ENCODE results near the gene PSMA8.
"Not testable (repeated sequence)": the region's sequence is repeated elsewhere in the genome, so short reads cannot be mapped to it uniquely, and the experiment has no call there.

Gene PSMA8

DNA sequence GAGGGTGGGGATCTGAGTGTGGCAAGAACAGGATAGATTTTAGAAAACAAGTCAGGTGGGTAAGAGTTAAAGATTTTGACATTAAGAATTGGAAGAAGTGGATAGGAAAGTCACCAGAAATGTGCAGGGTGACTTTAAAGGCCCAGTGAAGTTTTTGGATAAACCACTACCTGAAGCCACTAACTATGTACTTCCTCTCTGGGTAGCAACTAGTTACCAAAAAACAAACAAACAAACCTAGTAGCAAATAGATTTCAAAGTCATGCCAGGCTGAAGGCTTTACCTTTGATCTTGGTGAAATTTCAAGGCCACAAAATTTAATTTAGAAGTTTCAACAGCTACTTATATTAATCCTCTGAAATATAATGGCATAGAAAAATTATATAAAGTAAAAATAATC is 42.5 kb downstream of the PSMA8 start:
- no peak for DNase-seq

DNA sequence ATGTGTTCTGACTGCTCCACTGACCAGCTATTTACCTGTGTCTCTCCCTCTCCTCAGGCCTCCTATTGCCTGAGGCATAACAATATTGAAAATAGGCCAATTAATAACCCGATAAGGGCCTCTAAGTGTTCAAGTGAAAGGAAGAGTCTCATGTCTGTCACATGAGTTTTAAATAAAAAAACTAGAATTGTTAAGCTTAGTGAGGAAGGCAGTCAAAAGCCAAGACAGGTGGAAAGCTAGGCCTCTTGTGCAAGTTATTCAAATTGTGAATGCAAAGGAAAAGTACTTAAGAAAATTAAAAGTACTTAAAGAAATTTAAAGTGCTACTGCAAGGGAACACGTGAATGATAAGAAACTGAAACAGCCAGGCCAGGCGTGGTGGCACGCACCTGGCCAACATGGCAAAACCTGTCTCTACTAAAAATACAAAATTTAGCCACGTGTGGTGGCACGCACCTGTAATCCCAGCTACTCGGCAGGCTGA is 47.7 kb downstream of the PSMA8 start:
- no peak for DNase-seq

DNA sequence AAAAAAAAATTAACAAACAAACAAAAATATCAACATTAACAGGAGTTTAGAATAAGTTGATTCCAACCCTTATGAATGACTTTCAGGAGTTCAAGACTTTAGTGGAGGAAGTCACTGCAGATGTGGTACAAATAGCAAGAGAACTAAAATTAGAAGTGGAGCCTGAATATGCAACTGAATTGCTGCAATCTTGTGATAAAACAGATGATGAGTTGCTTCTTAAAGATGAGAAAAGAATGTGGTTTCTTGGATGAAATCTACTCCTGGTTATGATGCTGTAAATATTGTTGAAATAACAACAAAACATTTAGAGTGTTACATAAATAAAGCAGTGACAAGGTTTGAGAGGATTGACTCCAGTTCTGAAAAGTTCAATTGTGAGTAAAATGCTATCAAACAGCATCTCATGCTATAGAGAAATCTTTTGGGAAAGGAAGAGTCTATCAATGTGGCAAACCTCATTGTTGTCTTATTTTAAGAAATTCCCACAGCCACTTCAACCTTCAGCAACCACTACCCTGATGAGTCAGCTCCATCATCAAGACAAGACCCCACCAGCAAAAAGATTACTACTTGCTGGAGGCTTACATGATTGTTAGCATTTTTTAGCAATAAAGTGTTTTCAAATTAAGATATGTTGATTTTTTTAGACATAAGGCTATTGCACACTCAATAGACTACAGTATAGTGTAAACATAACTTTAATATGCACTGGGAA is 49.9 kb downstream of the PSMA8 start:
- DNase-seq: no peak

DNA sequence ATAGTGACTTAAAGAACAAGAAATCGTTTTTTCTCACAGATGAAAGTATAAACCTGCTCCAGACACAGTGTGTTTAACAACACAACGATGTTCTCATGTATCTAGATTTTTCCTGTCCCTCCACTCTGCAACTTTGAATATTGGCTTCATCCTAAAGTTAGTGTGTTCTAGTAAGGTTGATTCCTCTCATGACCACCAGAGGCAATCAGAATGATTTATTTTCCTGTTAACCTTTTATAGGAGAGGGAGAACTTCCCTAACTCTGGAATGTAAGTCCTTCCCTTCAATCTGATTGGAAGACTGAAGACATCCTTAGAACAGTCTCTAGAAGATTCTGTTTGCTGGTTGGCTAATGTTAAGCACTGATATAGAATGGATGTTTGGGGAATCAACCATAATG is 51.6 kb downstream of the PSMA8 start:
- no peak for DNase-seq

DNA sequence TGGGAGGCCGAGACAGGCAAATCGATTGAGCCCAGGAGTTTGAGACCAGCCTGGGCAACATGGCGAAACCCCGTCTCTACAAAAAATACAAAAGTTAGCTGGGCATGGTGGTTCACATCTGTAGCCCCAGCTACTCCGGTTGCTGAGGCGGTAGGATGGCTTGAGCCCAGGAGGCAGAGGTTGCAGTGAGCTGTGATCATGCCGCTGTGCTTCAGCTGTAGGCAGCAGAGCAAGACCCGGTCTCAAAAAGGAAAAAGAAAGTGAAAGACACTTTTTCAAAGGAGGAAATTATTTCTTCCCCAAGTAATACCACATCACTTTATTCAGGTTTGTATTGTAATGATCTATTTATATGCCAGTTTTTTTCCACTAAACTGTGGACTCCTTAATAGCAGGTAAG is 56.8 kb downstream of the PSMA8 start:
- DNase-seq: peak; percentile 48

DNA sequence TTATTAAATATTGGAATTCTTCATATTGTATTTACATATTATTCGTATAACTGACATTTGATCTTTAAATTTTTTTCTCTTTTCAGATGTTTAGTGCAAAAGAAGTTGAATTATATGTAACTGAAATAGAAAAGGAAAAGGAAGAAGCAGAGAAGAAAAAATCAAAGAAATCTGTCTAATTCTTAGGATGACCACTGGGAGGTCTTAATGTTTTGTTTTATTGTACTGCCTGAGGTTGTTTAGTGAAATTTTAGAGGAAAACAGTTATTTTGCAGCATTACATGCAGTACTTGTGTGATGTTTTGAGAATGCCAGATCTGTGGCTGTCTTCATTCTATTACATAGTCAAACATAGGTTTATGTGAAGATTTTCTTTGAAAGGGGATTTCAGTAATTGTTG is 58.6 kb downstream of the PSMA8 start:
- no peak for DNase-seq

DNA sequence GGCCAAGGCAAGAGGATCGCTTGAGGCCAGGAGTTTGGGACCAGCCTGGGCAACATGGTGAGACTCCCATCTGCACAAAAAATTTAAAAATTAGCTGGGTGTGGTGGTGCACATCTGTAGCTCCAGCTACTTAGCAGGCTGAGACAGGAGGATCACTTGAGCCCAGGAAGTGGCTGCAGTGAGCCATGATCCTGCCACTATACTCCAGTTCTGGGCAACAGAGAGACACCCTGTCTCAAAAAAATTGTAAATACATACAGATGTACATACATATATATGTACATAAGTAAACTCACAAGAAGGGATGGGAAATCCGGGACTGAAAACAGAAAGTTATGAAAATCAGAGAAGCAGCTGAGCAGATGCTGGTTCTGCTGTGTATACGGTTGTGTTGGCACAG is 62.9 kb downstream of the PSMA8 start:
- DNase-seq: no peak

DNA sequence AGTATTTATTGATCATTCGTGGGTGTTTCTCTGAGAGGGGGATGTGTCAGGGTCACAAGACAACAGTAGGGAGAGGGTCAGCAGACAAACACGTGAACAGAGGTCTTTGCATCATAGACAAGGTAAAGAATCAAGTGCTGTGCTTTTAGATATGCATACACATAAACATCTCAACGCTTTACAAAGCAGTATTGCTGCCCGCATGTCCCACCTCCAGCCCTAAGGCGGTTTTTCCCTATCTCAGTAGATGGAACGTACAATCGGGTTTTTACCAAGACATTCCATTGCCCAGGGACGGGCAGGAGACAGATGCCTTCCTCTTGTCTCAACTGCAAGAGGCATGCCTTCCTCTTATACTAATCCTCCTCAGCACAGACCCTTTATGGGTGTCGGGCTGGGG is 68.3 kb downstream of the PSMA8 start:
- not testable (repeated sequence) for DNase-seq

DNA sequence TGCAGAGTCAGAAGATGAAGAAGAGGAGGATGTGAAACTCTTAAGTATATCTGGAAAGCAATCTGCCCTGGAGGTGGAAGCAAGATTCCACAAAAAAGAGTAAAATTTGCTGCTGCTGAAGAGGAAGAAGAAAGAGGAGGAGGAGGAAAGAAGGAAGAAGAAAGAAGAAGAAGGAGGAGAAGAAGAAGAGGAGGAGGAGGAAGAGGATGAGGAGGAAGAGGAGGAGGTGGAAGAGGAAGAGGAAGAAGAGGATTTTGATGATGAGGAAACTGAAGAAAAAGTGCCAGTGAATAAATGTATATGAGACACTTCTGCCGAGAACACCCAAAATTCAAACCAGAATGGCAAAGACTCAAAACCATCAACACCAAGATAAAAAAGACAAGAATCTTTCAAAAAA is 71.6 kb downstream of the PSMA8 start:
- DNase-seq: no peak

DNA sequence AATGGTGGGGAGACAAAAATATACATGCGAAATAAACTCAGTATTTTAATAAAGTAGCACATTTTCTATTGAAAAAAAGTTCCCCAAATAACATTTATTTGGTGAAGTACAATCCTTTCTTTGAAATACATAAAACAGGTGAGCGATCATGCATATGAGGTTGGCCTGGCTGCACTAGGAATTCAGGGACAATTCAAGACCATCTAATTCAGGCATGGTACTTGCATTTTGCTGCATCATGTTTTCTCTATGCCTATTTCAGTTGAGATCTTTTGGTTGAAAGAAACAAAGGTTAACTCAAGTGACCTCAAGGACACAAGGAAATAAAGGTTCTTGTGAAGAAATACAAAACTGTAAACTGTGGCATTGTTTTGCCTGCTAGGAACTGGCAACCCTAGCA is 72.8 kb downstream of the PSMA8 start:
- no peak for DNase-seq

DNA sequence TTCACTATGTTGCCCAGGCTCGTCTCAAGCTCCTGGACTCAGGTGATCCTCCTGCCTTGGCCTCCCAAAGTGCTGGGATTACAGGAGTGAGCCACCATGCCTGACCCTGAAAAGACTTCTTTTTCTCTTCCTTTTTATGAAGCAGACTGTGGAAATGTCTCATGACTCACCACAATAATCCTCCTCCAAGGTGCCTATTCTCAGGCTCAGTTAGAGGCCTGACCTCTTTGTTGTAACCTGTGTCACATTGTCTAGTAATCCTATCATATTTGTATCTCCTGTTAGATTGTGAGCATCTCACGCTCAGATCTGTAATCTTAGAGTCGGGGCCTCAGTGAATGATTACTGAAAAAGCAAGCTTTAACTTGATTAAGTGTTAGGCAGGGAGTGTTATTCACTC is 74.3 kb downstream of the PSMA8 start:
- DNase-seq: no peak

DNA sequence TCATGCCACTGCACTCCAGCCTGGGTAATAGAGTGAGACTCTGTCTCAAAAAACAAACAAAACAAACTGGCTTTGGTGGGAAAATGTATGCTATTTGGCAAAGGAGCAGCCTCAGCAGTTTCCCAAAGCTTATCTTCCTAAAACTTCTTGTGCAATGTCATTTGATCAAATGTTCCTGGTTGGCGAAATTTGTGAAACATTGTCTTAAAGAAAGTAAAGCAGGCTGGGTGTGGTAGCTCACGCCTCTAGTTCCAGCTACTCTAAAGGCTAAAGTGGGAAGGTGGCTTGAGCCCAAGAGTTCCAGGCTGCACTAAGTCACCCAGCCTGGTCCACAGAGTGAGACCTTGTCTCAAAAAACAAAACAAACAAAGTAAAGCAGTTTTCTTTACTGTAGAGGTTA is 75.3 kb downstream of the PSMA8 start:
- DNase-seq: no peak

DNA sequence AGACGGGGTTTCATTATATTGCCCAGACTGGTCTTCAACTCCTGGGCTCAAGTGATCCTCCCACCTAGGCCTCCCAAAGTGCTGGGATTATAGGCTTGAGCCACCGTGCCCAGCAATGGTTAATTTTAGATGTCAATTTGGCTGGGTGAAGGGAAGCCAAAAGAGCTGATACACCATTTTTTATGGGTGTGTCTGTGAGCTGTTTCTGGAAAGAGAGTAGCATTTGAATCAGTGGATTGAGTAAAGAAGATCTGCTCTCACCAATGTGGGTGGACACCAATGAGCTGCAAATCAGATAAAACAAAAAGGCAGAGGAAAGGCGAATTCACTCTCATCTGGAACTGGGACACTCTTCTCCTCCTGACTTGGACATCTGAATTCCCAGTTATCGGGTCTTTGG is 76.5 kb downstream of the PSMA8 start:
- DNase-seq: no peak

DNA sequence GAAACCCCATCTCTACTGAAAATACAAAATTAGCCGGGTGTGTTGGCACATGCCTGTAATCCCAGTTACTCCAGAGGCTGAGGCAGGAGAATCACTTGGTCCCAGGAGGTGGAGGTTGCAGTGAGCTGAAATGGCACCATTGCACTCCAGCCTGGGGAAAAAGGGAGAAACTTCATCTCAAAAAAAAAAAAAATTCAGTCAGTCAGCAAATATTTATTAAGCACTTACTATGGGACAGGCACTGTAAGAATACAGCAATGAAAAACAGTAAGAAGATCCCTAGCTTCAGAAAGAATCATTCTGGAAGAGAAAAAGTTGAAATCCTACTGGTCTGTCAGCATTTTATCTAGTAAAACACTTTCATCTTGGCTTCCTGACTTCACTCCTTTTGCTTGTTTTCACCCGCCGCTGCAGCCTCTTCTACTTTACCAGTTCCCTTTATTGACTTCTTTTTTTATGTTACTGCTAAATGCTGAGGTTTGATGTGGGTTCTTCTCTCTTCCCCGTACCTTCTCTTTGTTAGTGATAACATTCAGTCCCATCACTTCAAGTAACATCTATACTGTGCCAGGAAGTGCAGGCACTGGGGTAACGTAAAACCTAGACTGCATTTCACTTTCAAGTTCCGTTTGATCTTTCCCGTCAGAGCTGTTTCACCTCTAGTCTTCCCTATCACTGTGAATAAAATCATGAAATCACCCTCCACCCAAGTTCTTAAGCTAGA is 81.7 kb downstream of the PSMA8 start:
- peak; percentile 84 for DNase-seq

DNA sequence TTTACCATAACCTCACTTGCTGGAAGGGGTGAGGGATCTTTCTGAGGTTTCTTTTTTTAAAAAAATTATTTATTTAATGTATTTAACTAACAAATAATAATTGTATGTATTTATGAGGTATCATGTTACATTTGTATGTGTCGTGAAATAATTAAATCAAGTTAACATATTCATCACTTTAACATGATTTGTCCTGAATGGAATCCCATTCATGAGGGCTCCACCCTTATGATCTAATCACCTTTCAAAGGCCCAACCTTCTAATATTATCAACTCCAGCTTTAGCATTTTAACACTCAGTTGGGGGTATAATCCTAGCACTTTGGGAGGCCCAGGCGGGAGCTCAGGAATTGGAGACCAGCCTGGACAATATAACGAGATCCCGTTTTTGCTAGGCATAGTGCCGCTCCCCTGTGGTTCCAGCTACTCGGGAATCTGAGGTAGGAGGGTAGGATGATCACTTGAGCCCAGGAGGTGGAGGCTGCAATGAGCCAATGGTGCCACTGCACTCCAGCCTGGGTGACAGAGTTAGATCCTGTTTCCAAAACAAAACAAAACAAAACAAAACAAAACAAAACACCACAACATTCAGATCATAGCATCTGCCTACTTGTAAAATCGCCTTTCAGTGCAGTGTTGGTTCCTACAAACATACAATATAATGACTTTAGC is 91.5 kb downstream of the PSMA8 start:
- no peak for DNase-seq

DNA sequence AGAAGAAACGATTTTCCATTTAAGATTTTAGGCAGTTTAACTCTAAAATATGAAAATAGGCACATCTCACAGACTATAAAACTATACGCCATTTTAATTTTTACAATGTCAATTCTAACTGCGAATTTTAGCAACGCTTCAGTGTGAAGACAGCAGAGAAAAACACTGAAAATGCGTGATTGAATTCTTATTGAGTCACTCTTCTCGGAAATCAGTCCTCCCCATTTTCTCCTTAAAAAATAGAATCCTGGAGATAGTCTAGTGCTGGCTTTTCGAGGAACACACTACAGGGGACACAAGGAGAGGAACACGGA is 92.2 kb downstream of the PSMA8 start:
- no peak for DNase-seq

DNA sequence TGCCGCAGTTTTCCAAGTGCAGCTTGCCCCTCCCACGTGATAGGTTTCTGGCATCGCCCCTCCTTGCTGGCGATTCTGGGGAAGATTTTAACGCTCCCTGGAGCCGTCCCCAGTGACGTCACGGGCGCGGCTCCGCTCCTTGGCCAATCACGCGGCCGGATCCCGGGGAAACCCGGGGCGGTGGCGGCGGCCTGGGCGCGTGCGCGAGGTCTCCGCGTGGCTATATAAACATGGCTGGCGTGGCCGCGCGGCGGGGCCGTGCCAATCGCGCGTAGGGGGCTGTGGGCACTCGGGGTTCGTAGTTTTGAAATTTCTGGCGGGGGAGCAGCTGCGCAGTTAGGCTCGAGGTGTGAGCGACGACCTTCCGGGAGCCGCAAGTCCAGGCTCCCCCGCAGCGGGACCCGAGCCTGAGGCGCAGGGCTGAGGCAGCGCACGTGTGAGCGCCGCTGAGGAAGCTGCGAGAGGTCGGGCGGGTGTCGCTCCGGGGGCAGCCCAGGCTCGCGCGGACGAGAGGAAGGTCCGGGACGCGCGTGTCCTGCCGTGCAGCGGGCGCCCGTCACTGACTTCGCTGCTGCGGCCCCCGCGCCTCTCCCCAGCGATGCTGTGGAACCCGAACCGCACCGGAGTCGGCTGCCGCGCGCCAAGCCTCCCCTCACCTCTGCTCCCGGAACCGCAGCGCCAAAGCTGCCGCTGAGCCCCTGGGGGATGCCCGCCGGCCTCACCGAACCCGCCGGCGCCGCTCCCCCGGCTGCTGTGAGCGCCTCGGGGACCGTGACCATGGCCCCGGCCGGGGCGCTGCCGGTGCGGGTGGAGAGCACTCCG is 92.8 kb downstream of the PSMA8 start, which contains the start of gene TAF4B:
Gene TAF4B, plus strand, starts transcription at position 217 of the 822 bp plus-strand sequence. Its CDS starts 489 bp downstream, at position 706.
- peak; percentile 97 for DNase-seq

DNA sequence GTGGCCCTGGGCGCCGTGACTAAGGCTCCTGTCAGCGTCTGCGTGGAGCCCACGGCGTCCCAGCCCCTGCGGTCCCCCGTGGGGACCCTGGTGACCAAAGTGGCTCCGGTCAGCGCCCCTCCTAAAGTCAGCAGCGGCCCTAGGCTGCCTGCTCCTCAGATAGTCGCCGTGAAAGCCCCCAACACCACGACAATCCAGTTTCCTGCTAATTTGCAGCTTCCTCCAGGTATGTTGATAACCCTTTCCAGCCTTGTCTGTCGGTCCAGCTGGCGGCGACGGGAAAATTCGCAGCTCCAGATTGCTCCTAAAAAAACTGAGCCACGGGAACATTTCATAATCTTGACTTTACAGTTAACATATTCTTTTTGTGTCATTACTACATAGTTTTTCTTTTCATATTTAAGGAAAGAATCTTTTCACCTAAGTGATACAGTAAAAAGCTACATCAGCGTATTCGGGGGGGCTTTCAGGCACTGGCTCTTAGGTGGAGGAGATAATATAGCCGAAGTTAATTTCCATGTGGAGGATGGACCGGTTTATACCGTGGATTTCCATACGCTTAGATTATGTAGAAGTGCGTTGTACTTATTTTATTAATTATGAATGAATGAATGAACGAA is 93.5 kb downstream of the PSMA8 start:
- DNase-seq: no peak

DNA sequence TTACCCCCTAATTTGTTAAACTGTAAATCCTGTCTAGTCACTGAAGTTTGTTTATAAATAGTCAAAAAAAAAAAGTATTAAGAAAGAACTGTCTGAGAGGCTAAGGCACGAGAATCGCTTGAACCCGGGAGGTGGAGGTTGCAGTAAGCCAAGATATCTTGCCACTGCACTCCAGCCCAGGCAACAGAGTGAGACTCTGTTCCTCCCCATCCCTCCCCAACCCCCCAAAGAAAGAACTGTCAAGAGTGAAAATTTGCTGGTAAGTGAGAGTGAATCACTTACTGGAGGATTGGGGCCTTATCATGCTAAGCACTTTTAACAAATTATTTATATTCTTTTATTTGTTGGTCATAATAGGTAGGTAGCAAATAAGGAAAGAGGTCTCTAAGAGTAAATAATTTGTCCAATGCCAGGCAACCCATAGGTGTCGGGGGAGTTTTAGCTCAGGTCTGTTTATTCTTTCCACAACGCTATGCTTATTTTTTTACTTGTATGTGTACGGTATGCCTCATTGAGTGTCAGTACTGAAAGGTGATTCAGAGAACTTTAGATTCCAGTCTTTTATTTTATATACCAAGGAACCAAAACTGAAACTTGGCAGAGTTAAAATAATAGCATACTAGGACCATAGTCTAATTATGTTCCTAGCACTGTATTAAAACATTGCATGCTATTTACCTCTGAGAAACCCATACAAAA is 95.0 kb downstream of the PSMA8 start:
- DNase-seq: no peak

DNA sequence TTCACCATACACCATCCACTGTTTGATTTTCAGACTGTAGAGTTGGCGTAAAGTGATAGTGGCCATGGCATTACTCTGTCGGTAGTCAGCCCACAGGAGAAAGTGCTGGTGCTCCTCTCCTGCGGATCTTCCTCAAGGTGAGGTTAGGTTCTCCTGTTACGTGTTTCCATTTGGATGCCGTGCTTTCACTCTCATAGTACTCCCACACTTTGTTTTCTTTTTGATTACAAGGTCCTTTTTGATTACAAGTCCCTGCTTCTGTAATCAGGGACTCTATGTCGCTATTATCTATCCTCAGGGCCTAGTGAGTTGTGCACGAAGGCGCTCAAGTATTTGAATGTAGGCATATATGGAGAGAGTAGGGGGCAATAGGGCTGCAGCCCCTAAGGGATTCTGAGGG is 96.8 kb downstream of the PSMA8 start:
- DNase-seq: no peak

DNA sequence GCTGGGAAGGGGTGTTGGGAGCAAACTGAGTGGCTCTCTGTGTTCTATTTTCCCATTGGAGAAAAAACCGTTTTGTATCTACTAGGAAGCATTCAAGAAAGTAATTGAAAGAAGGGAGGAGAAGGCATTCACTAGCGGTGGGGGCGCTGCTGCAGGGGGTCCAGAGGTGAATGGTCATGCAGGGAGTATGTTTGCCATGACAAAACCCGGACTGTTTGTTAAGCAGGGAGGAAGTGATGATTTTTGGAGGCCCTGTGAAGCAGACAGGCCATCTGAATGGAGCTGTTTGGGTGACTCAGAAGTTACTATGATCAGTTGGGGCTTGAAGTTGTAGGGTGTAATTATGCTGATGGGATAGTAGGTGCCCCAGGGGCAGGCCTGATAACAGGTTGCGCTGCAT is 99.5 kb downstream of the PSMA8 start:
- DNase-seq: no peak

DNA sequence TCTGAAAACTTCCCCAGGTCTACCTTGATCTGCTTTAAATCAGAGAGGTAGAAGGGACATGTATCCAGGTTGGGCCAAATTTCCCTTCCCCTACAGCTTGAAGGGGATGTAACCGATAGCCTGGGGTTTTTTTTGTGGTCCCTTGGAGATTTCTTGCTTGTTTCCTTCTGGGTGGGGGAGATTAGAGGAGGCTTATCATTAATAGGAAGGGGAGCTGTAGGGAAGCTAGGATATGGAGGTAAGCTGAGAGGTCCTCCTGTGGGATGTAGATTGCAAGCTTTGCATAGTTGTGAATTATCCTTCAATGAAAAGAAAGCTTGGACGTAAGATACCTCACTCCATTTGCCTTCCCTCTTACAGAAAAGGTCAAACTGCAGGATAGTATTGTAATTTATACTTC is 103.7 kb downstream of the PSMA8 start:
- DNase-seq: not testable (repeated sequence)

All from activated CD4-positive, alpha-beta T cell treated with anti-CD3 and anti-CD28 coated beads, Interleukin-2, Interleukin-6, amounts not matched to agents 100 ng/mL and 50 ng/mL, durations not matched to agents 16 hours and 8 hours (primary cell).